Mesenchymal stem cell (in vitro differentiated cells and primary cell): ENCODE results near the gene PKHD1.
"Not testable (repeated sequence)": the region's sequence is repeated elsewhere in the genome, so short reads cannot be mapped to it uniquely, and the experiment has no call there.

ENCODE experiments used
- DNase-seq: peaks from one replicate; pipeline ENCODE4 v3.0.0-alpha.2; 2013
- H2AFZ ChIP-seq: one replicate; pipeline ENCODE4 v1.6.1; 2013; ENCODE audit warnings: low read depth, mild to moderate bottlenecking, control low read depth, inconsistent platforms, low read length, moderate library complexity
- H2AK5ac ChIP-seq: 2 replicates; pipeline ENCODE4 v1.6.1; 2013; ENCODE audit warnings: low read length, moderate library complexity, mild to moderate bottlenecking, inconsistent platforms; ENCODE audit not compliant: severe bottlenecking
- H2BK120ac ChIP-seq: one replicate; pipeline ENCODE4 v1.6.1; 2013; ENCODE audit warnings: low read depth, mild to moderate bottlenecking, inconsistent platforms, low read length, moderate library complexity
- H2BK12ac ChIP-seq, 2 experiments: one replicate each; pipeline ENCODE4 v1.6.1; 2013; ENCODE audit warnings: inconsistent platforms in 2 of 2, low read length in 2 of 2, mild to moderate bottlenecking in 2 of 2, moderate library complexity in 2 of 2, control low read depth in 1 of 2
- H2BK15ac ChIP-seq: one replicate; pipeline ENCODE4 v1.6.1; 2013; ENCODE audit warnings: mild to moderate bottlenecking, low read depth, inconsistent platforms; ENCODE audit not compliant: poor library complexity, severe bottlenecking
- H2BK5ac ChIP-seq: 2 replicates; pipeline ENCODE4 v1.6.1; 2013; ENCODE audit warnings: low read depth, mild to moderate bottlenecking, low read length, control low read depth, inconsistent platforms; ENCODE audit not compliant: poor library complexity, severe bottlenecking
- H3K14ac ChIP-seq, 2 experiments: one replicate each; pipeline ENCODE4 v1.6.1; 2013; ENCODE audit warnings: inconsistent platforms in 2 of 2, low read length in 2 of 2, control low read depth in 1 of 2, mild to moderate bottlenecking in 1 of 2, moderate library complexity in 1 of 2
- H3K18ac ChIP-seq, 2 experiments: one replicate each; pipeline ENCODE4 v1.6.1; 2013; ENCODE audit warnings: inconsistent platforms in 2 of 2, low read length in 2 of 2, control low read depth in 1 of 2, low read depth in 1 of 2, mild to moderate bottlenecking in 1 of 2
- H3K23ac ChIP-seq, 2 experiments: one replicate each; pipeline ENCODE4 v1.6.1; 2013; ENCODE audit warnings: inconsistent platforms in 2 of 2, low read length in 2 of 2, mild to moderate bottlenecking in 2 of 2, moderate library complexity in 2 of 2, control low read depth in 1 of 2
- H3K27ac ChIP-seq: 2 replicates; pipeline ENCODE4 v1.5.1; 2013; ENCODE audit warnings: mild to moderate bottlenecking, moderate library complexity, low read length, control low read depth, inconsistent platforms; ENCODE audit not compliant: poor library complexity, severe bottlenecking
- H3K27me3 ChIP-seq, 2 experiments: 2 replicates each; pipeline versions ENCODE4 v1.6.1 to v1.7.0; 2013; ENCODE audit warnings: low read length in 2 of 2, mild to moderate bottlenecking in 2 of 2, moderate library complexity in 2 of 2, control low read depth in 1 of 2, inconsistent platforms in 1 of 2; ENCODE audit not compliant: control insufficient read depth in 1 of 2, insufficient read depth in 1 of 2
- H3K36me3 ChIP-seq, 2 experiments: 2 replicates each; pipeline versions ENCODE4 v1.6.1 to v1.7.0; 2013; ENCODE audit warnings: low read length in 2 of 2, control low read depth in 1 of 2, inconsistent platforms in 1 of 2, low read depth in 1 of 2, mild to moderate bottlenecking in 1 of 2; ENCODE audit not compliant: insufficient read depth in 2 of 2, control insufficient read depth in 1 of 2
- H3K4ac ChIP-seq, 2 experiments: one replicate each; pipeline ENCODE4 v1.6.1; 2013; ENCODE audit warnings: inconsistent platforms in 2 of 2, low read length in 2 of 2, mild to moderate bottlenecking in 2 of 2, moderate library complexity in 2 of 2, control low read depth in 1 of 2, low read depth in 1 of 2
- H3K4me1 ChIP-seq: 2 replicates; pipeline ENCODE4 v1.6.1; 2013; ENCODE audit warnings: low read depth, low read length, control low read depth; ENCODE audit not compliant: control insufficient read depth, insufficient read depth
- H3K4me2 ChIP-seq: 2 replicates; pipeline ENCODE4 v1.6.1; 2013; ENCODE audit warnings: low read length, mild to moderate bottlenecking, inconsistent platforms; ENCODE audit not compliant: poor library complexity, severe bottlenecking
- H3K4me3 ChIP-seq, 2 experiments: 2 replicates each; pipeline versions ENCODE4 v1.5.1 to v1.7.0; 2013; ENCODE audit warnings: low read length in 2 of 2, mild to moderate bottlenecking in 2 of 2, control low read depth in 1 of 2, low read depth in 1 of 2; ENCODE audit not compliant: insufficient read depth in 1 of 2
- H3K79me1 ChIP-seq: replicated peaks from 2 replicates; pipeline ENCODE4 v1.6.1; 2013; ENCODE audit warnings: mild to moderate bottlenecking, control low read depth, low read length, inconsistent platforms; ENCODE audit not compliant: poor library complexity, severe bottlenecking
- H3K9ac ChIP-seq: 2 replicates; pipeline ENCODE4 v1.7.0; 2013; ENCODE audit warnings: mild to moderate bottlenecking, low read length, moderate library complexity
- H3K9me3 ChIP-seq: 2 replicates; pipeline ENCODE4 v1.7.0; 2013; ENCODE audit warnings: mild to moderate bottlenecking, low read length; ENCODE audit not compliant: control insufficient read depth
- H4K8ac ChIP-seq: one replicate; pipeline ENCODE4 v1.6.1; 2013; ENCODE audit warnings: inconsistent platforms, mild to moderate bottlenecking, low read length, moderate library complexity
- H4K91ac ChIP-seq: one replicate; pipeline ENCODE4 v1.6.1; 2013; ENCODE audit warnings: mild to moderate bottlenecking, low read length, inconsistent platforms
- WGBS: methylation state at CpG from one replicate; pipeline ENCODE4 v1.1.7; 2013; ENCODE audit warnings: mixed read lengths; 5-methylcytosine and 5-hydroxymethylcytosine counted together

The PKHD1 gene

DNA sequence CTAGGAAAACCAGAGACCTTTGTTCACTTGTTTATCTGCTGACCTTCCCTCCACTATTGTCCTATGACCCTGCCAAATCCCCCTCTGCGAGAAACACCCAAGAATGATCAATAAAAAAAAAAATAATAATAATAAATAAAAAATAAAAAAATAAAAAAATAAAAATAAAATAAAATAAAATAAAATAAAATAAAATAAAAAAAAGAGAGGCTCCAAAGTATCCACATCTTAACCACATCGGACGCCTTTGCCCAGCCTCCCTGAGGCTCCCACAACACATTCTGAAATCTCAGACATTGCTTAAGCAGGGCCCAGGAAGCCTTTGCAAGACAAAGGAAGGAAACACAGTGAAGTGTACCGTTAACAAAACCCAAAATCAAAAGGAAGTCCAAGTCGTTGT lies 104.7 kb downstream of the PKHD1 start:
- not testable (repeated sequence) for H4K8ac ChIP-seq

DNA sequence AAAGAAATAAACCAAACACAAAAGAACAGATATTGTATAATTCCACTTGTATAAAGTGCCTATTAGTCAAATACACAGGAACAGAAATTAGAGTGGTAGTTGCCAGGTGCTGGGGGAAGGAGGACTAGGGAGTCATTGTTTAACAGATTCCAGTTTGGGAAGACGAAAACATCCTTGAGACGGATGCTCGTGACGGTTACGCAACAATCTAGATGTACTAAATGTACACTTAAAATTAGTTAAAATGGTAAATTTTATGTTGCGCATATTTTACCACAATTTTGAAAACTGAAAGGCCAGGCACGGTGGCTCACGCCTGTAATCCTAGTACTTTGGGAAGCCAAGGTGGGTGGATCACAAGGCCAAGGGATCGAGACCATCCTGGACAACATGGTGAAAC lies 111.0 kb downstream of the PKHD1 start:
- WGBS = 98% methylated on average over 4 of the region's 9 CpGs
- Histone ChIP-seq H2AK5ac (no peak overlapping the region), H3K79me1 (no peaks in the 10 kb centered on the region)

More for the DNA sequence above, 104.7 kb downstream of the PKHD1 start:
- H3K9me3 ChIP-seq, H3K14ac ChIP-seq, H2BK15ac ChIP-seq, H4K91ac ChIP-seq, H3K4me1 ChIP-seq, H2BK12ac ChIP-seq, H3K27ac ChIP-seq, H2AK5ac ChIP-seq, H3K4ac ChIP-seq, H3K4me2 ChIP-seq, H3K79me1 ChIP-seq, H3K4me3 ChIP-seq, H3K9ac ChIP-seq, H3K23ac ChIP-seq, H3K36me3 ChIP-seq, H3K27me3 ChIP-seq, H2AFZ ChIP-seq, H2BK120ac ChIP-seq, H2BK5ac ChIP-seq, DNase-seq, H3K18ac ChIP-seq: not testable (repeated sequence)
- 94% methylated on average over 2 of the region's 5 CpGs for WGBS

DNA sequence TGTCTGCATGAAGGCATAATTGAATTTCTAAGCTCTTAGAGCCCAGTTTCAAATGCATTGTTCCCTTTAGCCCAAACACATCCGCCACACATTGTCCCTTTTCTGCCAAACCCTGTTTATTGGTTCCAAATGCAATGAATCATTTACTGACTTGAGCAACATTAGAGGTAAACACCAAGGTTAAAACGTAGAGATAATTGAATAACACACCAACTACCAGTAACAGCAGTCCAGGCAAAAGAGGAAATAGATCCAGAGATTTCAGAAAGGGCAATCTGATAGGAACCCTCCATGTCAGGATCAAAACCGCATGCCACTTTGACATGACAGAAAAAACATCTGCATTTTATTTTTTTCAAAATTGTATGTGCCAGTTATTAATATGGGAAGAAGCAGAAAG lies 114.8 kb downstream of the PKHD1 start:
- no peaks in the 10 kb centered on the region for H3K4me1 ChIP-seq
- no peak overlapping the region for H3K9ac ChIP-seq
- H3K36me3 ChIP-seq = no peaks in the 10 kb centered on the region
- no peak overlapping the region for H2BK5ac ChIP-seq
- no peak overlapping the region for H2AFZ ChIP-seq
- H3K14ac ChIP-seq = no peak overlapping the region
- no peak overlapping the region for H2BK120ac ChIP-seq
- no peak overlapping the region for H2AK5ac ChIP-seq
- H4K91ac ChIP-seq = no peak overlapping the region
- H3K27me3 ChIP-seq = no peaks in the 10 kb centered on the region
- no peak overlapping the region for H3K4ac ChIP-seq
- H2BK15ac ChIP-seq = no peak overlapping the region
- H3K23ac ChIP-seq = no peak overlapping the region
- H3K27ac ChIP-seq = no peak overlapping the region
- H3K4me3 ChIP-seq = no peak overlapping the region
- H3K4me2 ChIP-seq = no peak overlapping the region
- DNase-seq = no peak
- no peaks in the 10 kb centered on the region for H3K79me1 ChIP-seq
- H2BK12ac ChIP-seq = no peak overlapping the region
- WGBS = 45% methylated on average over 2 of the region's 3 CpGs
- H3K9me3 ChIP-seq = no peaks in the 10 kb centered on the region
- no peak overlapping the region for H3K18ac ChIP-seq
- no peak overlapping the region for H4K8ac ChIP-seq

More for the DNA sequence above, 111.0 kb downstream of the PKHD1 start:
- Histone ChIP-seq H3K4ac (no peak overlapping the region), H3K4me1 (no peaks in the 10 kb centered on the region), H4K8ac (no peak overlapping the region), H3K9ac (no peak overlapping the region), H2BK12ac (no peak overlapping the region), H3K14ac (no peak overlapping the region), H2AFZ (no peak overlapping the region), H2BK120ac (no peak overlapping the region), H3K27ac (no peak overlapping the region), H3K4me2 (no peak overlapping the region), H4K91ac (no peak overlapping the region), H3K23ac (no peak overlapping the region), H2BK15ac (no peak overlapping the region), H3K4me3 (no peak overlapping the region), H3K9me3 (no peaks in the 10 kb centered on the region), H3K18ac (no peak overlapping the region), H3K27me3 (peaks cover 0 to 3% of the 10 kb centered on the region in 2 experiments), H3K36me3 (no peaks in the 10 kb centered on the region), H2BK5ac (no peak overlapping the region)
- no peak for DNase-seq

DNA sequence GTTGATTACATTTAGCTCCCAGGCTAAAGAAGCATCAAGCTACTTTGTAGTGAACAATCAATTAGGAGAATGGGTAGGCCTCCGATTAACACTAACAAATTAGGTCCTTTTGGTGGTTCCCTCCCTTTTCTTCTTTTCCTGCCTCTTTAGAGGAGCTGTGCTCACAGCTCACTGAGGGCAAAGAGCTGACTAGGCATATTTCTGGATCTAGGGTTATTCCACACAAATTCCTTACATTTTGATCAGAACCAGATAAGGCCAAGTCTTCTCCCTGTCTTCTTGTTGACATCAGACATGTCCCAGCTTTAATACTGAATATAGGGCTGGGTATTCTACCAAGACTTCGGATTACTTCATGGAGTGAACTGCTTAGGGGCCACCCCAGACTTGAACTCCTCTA lies 119.1 kb downstream of the PKHD1 start:
- Histone ChIP-seq H3K79me1 (no peaks in the 10 kb centered on the region), H2BK15ac (no peak overlapping the region), H3K4ac (no peak overlapping the region), H3K4me1 (no peaks in the 10 kb centered on the region), H3K4me3 (no peak overlapping the region), H2BK5ac (no peak overlapping the region), H3K27me3 (peaks cover 0 to 6% of the 10 kb centered on the region in 2 experiments), H4K91ac (no peak overlapping the region), H2AFZ (no peak overlapping the region), H3K9me3 (no peaks in the 10 kb centered on the region), H3K36me3 (no peaks in the 10 kb centered on the region), H3K18ac (no peak overlapping the region), H3K27ac (no peak overlapping the region), H2BK12ac (no peak overlapping the region), H3K4me2 (no peak overlapping the region), H2BK120ac (no peak overlapping the region), H4K8ac (no peak overlapping the region), H3K23ac (no peak overlapping the region), H3K9ac (no peak overlapping the region), H3K14ac (no peak overlapping the region), H2AK5ac (no peak overlapping the region)
- WGBS = 71% methylated on average over 2 of the region's 2 CpGs
- no peak for DNase-seq
